ENCODE measurements around the gene FGFRL1.
A peak's percentile ranks its signal among the peaks of the same experiment; 100 is the strongest.
"Not testable (repeated sequence)": the region's sequence is repeated elsewhere in the genome, so short reads cannot be mapped to it uniquely, and the experiment has no call there.

The FGFRL1 gene

GRCh38 chr4:1041936-1042330 is 30.5 kb downstream of the FGFRL1 start:
- DNase-seq = no peak

GRCh38 chr4:1042352-1043055 is 31.1 kb downstream of the FGFRL1 start:
- no peak for DNase-seq

- DNase-seq = no peak
Measured at GRCh38 chr4:1043162-1043561, 31.7 kb downstream of the FGFRL1 start.

GRCh38 chr4:1043651-1044468 is 32.4 kb downstream of the FGFRL1 start:
- DNase-seq = no peak

DNA sequence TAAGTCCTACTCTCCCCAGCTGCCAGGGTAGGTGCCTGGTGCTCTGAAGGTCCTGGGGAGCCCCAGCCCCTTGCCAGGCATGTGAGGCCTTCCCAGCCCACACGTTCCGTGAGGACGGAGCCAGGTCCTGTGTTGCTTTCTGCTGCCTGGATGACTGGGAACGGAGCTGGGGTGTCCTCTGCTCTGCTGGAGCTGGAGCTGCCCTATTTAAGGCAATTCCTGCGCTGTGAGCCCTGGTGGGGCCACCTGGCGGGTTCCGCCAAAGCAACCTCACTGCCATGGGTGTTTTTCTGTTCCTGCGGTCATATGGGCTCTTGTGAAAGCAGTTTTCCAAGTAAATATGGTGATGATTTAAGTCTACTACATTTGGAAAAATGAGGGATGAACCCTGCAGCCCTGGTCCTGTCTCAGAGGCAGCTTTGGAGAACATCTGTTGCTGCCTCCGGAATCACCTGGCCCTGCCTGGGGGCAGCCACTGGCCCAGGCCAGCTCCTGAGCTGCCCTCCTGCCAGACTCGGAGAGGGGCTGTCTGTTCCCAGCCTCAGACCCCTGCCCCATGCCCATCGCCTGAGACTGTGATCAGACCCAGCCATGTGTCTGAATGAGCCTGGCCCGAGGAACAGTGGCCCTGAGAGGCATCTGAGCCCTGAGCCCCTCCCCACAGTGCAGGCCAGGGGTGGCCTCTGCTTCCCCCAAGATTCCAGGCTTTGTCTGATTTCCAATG is 33.2 kb downstream of the FGFRL1 start:
- no peak for DNase-seq

DNA sequence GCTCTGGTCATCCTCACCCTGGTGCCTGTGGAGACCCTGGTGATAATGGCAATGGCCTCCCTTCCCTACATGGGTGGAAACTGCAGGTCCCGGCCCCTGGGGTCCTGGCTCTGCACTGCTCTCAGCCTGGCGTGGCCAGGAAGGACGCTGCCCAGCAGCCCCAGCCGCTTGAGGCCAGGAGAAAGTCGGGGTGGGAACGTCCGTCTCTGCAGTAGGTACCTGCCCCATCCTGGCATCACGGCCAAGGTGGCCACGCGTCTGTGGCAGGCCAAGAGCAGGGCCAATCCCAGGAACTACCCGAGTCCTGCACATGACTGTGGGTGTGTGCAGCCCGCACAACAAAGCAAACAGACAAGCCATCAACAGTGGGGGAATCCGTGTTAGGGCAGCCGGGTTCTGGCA is 33.8 kb downstream of the FGFRL1 start:
- no peak for DNase-seq

DNA sequence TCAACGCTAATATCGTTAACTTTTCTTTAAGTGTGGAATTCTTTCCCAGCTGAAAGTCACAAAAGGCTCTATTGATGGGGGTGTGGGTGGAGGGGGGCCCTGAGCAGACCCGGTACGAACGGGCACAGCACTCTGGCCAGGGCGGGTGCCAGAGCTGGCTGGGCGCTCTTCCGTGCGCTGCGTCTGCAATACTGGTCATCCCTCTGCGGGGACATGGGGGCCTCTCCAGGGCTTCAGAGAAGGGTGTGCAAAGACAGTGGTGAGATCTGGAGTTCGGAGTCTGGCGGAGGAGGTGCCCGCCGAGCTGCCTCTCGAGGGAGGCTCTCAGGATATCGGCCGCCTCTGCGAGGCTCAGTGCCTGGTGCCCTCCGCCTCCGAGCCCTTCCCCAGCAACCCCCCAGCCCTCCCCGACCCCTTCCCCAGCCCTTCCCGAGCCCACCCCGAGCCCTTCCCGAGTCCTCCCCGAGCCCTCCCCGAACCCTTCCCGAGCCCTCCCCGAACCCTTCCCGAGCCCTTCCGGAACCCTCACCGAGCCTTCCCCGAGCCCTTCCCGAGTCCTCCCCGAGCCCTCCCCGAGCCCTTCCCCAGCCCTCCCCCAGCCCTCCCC is 34.3 kb downstream of the FGFRL1 start:
- no peak for DNase-seq

DNA sequence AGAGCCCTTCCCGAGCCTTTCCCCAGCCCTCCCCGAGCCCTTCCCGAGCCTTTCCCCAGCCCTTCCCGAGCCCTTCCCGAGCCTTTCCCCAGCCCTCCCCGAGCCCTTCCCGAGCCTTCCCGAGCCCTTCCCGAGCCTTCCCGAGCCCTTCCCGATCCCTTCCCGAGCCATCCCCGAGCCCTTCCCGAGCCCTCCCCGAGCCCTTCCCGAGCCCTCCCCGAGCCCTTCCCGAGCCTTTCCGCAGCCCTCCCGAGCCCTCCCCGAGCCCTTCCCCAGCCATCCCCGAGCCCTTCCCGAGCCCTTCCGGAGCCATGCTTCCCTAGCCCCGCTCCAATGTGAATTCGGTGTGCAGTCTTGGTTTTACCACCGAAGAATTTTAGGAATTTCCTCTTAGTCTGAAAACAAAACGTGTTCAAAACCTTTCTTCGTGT is 35.2 kb downstream of the FGFRL1 start:
- DNase-seq = peak; percentile 46

DNA sequence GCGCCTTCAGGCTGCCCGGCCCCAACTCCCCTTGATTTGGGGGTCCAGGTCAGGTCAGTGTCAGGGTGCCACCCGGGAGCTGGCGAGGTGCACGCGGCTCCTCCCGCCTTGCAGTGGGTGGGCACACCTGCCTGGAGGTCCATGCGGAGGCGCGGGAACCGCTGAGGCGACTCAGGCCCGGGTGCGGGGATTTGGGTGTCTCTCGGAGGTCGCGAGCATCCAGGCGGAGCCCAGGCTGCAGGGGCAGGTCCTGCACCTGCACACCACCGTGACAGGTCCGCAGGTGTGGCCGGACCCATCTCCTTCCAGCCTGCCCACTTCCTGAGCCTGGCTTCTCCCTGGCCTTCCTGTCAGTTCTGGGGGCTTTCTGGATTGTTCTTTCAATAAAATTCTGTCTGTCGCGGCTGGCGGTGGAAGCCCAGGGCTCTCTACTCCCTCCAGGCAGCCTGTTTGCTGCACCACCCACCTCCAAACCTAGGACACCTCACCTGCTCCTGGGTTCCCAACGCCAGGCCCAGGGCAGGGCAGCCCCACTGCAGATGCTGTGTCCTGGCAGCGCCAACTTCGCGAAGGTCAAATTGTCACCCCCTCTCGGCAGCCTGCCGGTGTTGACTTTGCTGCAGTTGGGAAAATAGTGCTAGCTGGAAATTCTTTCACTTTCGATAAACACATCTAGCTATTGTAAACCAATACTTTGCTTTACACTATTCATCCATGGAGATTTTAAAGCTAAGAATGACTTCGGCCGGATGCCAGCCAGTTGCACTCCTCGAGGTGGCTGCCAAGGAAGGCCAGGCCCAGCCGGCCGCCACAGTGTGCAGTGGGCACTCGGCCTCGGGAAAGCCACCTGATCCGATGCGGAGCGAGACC is 35.9 kb downstream of the FGFRL1 start:
- no peak for DNase-seq

- DNase-seq = no peak
Measured at GRCh38 chr4:1047976-1048772, 36.7 kb downstream of the FGFRL1 start.

GRCh38 chr4:1048773-1049590 is 37.6 kb downstream of the FGFRL1 start:
- DNase-seq = no peak

- DNase-seq = no peak
Measured at GRCh38 chr4:1049591-1049905, 38.1 kb downstream of the FGFRL1 start.

DNA sequence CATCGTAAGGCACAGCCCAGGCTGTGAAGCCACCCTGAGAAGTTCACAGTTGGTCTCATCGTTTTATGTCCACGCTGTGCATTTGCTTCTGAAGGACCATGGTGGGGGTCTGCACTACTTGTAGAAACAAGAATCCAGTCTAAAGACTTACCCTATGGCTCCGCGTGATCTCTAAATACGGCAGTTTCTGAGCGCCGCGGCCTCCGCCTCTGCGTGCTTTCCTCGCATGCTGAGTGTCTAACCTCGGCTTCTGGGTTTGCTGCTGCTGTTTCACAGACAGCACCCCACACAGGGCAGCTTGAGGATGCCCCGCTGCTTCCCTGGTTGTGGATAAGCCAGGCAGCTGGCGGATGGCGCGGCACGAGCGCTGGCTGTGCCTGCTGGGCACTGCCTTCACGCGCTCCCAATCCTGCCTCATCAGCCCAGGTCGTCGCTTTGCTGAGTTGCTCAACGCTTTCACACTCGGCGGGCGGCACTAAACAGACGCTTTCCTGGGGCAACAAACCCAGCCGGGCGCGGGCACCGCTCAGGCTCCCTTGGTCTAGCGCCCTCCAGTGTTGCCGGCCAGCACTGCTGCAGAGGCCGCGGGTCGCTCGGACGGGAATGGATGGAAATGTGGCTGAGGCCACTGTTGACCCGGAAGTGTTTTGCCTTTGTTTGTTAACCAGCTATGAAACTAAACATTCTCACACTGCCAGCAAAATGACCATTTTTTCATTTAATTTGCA is 39.2 kb downstream of the FGFRL1 start:
- no peak for DNase-seq

GRCh38 chr4:1051472-1051871 is 40.0 kb downstream of the FGFRL1 start:
- no peak for DNase-seq

- no peak for DNase-seq
Measured at GRCh38 chr4:1052231-1052671, 40.8 kb downstream of the FGFRL1 start.

DNA sequence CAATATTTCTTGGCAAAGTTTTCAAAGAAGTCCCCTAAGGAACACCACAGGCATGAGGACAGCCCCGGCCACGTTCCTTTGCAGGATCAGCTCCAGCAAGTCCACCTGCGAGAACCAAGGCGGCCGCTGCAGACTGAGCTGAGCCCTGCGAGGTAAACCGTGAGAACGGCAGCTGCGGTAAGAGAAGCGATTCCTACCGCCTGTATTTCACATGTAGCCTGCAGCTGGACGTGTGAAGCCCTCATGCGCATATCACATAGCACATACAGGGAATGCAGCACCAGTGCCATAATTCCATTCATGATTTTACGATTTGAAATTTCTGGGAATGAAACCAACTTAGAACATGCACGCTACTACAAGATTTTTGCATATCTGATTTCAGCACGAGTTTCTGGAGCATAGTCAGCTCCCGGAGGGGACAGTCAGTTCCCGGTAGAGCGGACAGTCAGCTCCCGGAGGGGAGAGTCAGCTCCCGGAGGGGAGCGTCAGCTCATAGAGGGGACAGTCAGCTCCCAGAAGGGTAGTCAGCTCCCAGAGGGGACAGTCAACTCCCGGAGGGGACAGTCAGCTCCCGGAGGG is 41.7 kb downstream of the FGFRL1 start:
- DNase-seq = no peak

DNA sequence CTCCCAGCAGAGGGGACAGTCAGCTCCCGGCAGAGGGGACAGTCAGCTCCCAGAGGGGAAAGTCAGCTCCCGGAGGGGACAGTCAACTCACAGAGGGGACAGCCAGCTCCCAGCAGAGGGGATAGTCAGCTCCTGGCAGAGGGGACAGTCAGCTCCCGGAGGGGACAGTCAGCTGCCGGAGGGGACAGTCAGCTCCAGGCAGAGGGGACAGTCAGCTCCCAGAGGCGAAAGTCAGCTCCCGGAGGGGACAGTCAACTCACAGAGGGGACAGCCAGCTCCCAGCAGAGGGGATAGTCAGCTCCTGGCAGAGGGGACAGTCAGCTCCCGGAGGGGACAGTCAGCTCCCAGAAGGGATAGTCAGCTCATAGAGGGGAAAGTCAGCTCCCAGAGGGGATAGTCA is 42.5 kb downstream of the FGFRL1 start:
- DNase-seq = not testable (repeated sequence)

GRCh38 chr4:1054696-1055242 is 43.3 kb downstream of the FGFRL1 start:
- DNase-seq = not testable (repeated sequence)

DNA sequence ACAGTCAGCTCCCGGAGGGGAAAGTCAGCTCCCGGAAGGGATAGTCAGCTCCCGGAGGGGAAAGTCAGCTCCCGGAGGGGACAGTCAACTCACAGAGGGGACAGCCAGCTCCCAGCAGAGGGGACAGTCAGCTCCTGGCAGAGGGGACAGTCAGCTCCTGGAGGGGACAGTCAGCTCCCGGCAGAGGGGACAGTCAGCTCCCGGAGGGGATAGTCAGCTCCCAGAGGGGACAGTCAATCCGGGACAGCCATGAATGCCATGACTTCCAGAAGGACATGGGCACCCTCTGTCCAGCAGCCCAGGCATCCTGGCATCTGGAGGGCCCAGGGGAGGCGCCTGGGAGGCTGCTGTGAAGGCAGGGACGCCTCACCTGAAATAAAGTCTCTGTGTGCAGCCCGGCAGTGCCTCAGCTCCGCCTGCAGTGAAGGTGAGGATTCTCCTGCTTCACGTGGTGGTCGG is 43.8 kb downstream of the FGFRL1 start:
- not testable (repeated sequence) for DNase-seq
